ENCODE data around the gene LRRC47.

The LRRC47 gene

GRCh38 chr1:3785456-3786157 lies 10.7 kb downstream of the LRRC47 start:
- DNase-seq (ENCODE audit: low read depth, low spot score) = no peak
- ChIA-PET CTCF (interaction anchor here (0.9 to 2.2 kb wide), 2 partner anchors 9 to 17 kb away, joined by 3 to 5 read pairs; no protein-coding TSS in a partner anchor), POLR2A (no interaction called here)
- H3K4me3 ChIP-seq (ENCODE audit: low read depth, low read length) = no peak overlapping the region
- TF ChIP-seq CTCF (IDR thresholded peaks at IDR 0.05; ENCODE audit: insufficient read depth, low read length, missing control alignments) = peak; percentile 11

GRCh38 chr1:3785045-3785444 lies 11.3 kb downstream of the LRRC47 start:
- POLR2A ChIA-PET = no interaction called here
- CTCF ChIA-PET = interaction anchor here (0.9 kb wide), 1 partner anchor 9 kb away, joined by 3 read pairs; no protein-coding TSS in a partner anchor
- TF ChIP-seq CTCF (IDR thresholded peaks at IDR 0.05; ENCODE audit: insufficient read depth, low read length, missing control alignments) = no peak
- no peak overlapping the region for H3K4me3 ChIP-seq (ENCODE audit: low read depth, low read length)
- no peak for DNase-seq (ENCODE audit: low read depth, low spot score)

DNA sequence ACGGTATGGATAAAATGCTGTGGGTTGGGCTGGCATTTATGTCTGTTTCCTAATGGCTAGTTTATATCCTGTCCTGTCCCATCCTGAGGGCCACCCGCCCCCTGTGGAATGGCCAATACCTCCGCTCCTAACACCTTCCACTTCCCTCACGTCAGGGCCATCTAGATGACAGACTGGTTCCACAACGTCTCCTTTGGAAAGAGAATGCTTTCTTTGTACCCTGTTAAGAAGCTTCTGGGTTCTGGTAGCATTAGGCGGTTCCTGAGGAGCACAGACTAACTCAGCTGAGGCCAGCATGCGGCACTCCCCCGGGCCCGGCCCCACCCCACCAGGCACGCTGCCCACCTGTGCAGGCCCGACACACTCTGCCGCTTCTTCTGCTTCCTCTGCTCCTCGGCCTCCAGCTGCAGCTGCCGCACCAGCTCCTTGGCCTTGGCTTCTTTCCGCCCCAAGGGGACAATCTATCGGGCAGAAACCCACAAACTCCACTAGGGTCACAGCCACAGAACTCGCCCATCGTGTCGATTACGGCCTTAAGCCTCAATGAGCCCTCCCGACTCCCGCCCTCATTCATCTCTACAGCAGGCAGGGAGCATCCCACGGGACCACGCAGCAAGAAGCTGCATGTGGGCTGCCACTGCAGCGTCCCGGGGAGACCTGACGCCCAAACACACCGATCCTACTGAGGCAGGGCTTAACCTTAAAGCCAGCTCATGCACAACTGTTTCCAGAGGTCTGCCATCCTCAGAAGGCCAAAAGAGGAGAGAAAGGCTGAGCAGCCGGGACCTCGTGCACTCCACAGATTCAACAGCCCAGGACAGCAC lies 12.4 kb downstream of the LRRC47 start:
- ChIA-PET POLR2A (no interaction called here), CTCF (interaction anchor here (0.8 to 1.0 kb wide), 2 partner anchors 8 to 163 kb away, joined by 3 read pairs; no protein-coding TSS in a partner anchor)
- DNase-seq (ENCODE audit: low read depth, low spot score) = no peak
- no peak overlapping the region for H3K4me3 ChIP-seq (ENCODE audit: low read depth, low read length)
- no peak for TF ChIP-seq CTCF (IDR thresholded peaks at IDR 0.05; ENCODE audit: insufficient read depth, low read length, missing control alignments)

DNA sequence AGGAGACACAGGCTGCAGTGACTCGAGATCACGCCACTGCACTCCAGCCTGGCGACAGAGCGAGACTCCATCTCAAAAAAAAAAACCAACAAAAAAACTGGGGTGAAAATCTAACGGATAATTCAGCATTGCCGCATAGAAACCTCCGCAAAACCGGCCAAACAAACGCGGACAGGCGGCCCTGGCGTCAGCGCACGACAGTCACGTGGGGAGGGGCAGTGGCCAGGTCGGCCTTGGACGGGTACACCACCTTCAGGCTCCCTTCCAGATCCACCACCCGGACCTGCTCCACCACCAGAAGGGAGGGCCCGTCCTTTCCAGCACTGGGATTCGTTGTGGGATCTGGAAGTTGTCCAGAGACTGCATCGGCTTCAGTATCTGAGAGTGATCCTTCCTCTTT lies 15.4 kb downstream of the LRRC47 start:
- no peak for DNase-seq (ENCODE audit: low read depth, low spot score)
- CTCF ChIA-PET = no interaction called here
- no peak overlapping the region for H3K4me3 ChIP-seq (ENCODE audit: low read depth, low read length)
- TF ChIP-seq CTCF (IDR thresholded peaks at IDR 0.05; ENCODE audit: insufficient read depth, low read length, missing control alignments) = no peak
- POLR2A ChIA-PET = no interaction called here

DNA sequence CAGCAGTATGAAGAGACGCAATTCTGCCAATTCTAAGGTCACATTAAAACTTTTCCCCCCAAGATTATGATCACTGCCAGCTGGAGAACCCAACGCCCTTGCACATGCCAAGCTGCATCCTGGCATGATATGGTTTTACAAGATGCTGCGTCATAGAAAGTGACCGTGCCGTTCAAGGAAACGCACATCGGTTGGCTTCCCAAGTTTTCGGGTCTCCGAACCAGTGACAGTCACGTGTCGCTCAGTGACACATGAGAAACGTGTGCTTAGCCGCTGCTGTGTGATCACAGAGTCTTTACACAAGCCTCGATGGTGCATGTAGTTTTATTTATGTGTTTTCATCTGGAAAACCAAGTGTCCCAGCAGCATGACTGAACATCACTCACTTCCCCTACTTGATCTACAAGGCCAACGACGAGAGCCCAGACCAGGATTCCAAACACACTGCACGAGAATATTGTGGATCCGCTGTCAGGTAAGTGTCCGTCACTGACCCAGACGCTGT lies 16.3 kb downstream of the LRRC47 start:
- no peak for DNase-seq (ENCODE audit: low read depth, low spot score)
- H3K4me3 ChIP-seq (ENCODE audit: low read depth, low read length) = no peak overlapping the region
- POLR2A ChIA-PET = no interaction called here
- CTCF ChIA-PET = interaction anchor here (1.2 kb wide), 1 partner anchor 37 kb away, joined by 3 read pairs; no protein-coding TSS in a partner anchor
- no peak for TF ChIP-seq CTCF (IDR thresholded peaks at IDR 0.05; ENCODE audit: insufficient read depth, low read length, missing control alignments)

Data from AG04449 (cell line).